TTC549 (cell line): ENCODE measurements around the gene IKZF1.
"Not testable (repeated sequence)": the region's sequence is repeated elsewhere in the genome, so short reads cannot be mapped to it uniquely, and the experiment has no call there.

Experiments
- FAIRE-seq: peaks from 2 replicates; lab custom pipeline; 2012; peaks lifted over from hg19 to GRCh38; lab: Jason Lieb, UNC

The IKZF1 gene

DNA sequence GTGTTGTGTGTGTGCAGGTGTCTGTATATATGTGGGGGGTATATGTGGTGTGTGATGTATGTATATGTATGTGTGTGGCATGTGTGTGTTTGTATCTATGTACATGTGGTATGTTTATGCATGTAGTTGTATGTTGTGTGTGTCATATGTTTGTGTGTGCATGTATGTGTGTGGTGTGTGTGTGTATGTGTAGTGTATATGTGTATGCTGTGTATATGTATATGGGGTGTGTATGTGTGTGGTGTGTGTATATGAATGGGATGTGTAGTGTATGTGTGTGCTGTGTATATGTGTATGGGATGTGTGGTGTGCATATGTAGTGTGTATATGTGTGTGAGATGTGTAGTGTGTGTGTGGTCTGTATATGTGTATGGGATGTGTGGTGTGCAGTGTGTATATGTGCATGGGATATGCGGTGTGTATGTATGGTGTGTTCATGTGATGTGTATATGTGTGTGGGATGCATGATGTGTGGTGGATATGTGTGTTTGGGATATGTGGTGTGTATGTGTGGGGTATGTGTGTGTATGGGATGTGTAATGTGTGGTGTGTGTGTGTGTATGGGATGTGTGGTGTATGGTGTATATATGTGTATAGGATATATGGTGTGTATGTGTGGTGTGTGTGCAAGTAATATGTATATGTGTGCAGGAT, 30.0 kb downstream of the IKZF1 start:
- no peak for FAIRE-seq

DNA sequence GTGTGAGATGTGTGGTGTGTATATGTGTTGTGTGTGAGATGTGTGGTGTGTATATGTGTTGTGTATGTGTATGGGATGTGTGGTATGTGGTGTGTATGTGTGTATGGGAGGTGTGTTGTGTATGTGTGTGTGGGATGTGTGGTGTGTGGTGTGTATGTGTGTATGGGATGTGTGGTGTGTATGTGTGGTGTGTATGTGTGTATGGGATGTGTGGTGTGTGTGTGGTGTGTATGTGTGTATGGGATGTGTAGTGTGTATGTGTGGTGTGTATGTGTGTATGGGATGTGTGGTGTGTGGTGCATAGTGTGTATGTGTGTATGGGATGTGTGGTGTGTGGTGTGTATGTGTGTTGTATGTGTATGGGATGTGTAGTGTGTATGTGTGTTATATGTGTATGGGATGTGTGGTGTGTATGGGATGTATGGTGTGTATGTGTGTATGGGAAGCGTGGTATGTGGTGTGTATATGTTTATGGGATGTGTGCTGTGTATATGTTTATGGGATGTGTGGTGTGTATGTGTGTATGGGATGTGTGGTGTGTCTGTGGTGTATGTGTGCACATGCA, 30.8 kb downstream of the IKZF1 start:
- no peak for FAIRE-seq

DNA sequence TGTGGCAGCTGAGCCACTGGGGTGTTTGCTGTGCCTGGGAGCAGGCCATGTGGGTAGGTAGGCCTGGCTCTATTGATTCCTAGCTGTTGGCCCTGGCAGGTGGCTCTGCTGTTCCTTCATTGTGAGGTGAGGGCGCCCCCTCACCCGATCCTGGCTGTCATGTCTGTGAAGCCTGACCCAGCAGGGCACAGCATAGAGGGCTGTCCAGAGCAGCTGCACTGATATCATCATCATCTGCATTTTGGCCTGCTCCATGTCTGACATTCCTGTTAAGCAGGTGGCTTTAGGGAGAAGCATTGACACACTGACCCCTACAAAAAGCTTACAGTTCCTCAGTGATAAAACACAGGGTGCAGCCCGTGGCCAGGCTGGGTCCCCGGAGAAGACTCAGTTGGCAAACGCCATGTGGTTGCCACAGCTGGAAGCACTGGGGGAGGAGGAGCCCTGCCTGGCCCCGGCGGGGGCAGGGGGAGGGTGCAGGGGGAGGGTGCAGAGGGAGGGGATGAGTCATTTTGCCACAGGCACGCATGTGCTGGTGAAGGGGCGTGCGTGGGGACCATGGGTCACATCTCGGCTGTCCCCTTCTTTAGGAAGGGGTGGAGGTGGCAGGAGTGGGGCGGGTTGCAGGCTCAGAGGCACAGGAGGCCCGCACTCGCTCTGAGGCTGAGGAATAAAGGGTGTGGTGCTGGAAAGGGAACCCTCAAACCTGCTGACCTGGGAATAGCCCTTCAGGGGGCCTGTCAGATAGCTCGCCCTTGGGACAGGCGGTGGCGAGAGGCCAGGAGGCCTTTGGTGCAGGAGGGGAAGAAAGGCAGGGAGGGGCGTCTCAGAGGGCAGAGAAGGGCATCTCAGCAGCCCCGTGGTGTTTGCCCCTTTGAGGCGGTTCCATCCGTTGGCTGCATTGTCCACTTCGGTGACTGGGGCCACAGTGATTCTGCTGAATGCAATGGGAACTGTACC, 31.6 kb downstream of the IKZF1 start:
- no peak for FAIRE-seq

DNA sequence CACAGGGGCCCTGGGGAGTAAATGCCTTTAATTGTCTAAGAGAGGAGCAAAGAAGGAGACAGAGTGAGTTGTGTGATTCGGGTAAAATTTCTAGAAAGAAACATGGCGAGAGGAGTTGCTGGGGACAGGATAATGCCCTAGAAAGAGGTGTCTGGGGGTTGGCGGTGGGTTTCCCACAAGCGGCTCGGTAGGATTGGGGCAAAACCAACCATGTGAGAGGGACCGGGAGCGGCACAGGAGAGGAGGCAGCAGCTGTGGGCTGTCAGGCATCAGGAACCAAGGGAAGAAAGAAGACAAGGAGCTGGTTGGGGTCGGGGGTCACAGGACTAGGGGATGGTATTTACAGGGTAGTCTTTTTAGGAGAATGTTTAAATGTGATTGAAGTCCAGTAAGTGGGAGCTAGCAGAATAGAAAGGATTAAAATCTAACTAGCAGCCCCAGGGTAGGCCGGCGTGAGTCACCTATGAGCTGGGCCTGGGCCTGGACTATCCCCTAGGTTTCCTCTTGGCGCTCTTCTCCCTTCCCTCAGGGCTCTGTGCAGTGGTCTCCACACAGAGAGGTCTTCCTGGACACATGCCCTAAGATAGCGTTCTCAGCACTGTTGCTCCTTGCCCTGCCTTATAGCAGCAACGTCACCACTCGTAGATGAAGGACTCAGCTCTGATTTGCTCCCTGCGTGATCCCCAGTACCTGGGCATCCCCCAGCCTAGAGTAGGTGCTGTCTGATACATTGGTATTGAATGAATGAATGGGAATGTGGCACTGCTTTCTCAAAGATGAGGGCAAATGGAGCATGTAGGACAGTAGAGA, 32.6 kb downstream of the IKZF1 start:
- no peak for FAIRE-seq

DNA sequence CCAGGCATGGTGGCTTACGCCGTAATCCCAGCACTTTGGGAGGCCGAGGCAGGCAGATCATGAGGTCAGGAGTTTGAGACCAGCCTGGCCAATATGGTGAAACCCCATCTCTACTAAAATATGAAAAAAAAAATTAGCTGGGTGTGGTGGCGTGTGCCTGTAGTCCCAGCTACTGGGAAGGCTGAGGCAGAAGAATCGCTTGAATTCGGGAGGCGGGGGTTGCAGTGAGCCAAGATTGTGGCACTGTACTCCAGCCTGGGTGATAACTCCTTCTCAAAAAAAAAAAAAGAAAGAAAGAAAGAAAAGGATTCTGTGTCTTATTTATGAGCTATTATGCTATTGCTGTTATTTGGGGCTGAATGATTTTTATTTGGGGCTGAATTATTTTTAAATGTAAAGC, 35.0 kb downstream of the IKZF1 start:
- not testable (repeated sequence) for FAIRE-seq

DNA sequence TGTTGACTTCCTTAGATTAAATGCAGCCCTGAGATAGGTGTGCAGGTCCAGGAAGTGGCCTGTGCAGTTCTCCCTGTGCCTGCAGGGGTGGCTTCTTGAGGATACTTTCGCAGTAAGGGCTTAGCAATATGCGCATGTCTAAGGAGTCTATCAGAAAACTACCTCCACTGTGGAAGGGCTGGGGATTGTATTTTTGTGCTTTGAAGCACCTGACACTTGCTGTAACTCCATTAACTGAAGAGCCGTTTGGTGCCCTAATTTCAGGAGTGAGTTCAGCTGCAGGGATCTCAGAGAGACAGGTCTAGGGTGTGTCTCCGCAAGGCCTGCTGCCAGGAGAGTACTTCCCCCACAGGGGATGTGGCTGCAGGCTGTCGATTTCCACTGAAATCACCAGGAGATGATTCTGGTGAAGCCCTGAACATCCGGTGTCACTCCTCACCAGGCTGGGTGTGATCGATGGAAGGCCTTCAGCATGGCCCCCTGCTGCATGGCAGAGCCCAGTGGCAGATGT, 35.5 kb downstream of the IKZF1 start:
- no peak for FAIRE-seq

DNA sequence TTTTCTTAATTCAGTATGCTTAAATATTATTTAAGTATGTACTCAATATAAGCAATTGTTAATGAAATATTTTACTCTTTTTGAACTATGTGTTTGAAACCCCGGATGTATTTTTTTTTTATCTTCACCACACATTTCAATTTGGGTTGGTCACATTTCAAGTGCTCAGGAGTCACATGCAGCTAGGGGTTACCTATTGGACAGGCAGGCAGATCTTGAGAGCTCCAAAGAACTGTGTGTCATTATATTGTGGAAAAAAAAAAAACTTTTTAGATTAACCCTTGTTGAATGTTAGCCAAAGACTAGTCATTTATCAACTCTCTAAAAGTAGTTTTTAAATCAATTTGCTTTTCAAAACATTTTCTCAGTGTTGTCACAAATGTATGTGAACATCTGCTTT, 37.2 kb downstream of the IKZF1 start:
- FAIRE-seq, result no peak

DNA sequence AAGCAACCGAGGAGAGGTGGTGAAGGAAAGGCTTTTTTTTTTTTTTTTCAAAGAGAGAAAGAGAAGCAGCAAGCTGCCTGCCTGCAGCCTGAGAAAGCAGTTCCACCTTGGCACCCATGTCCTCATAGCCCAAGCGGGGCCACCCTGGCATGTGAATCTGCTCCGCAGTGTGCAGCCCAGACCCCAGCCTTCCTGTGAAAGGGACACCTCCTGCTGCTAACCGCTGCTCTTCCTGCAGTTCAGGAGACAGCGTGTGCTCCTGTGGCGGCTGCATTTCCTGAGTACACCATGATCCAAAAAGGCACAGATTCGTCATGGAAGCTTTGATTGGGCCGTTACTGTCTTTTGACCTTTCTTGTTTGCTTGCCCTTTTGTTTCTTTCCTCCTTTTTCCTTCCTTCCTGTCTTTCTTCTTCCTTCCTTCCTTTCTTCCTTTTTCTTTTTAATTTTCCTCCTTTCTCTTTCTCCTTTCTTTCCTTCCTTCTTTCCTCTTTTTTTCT, 38.1 kb downstream of the IKZF1 start:
- FAIRE-seq, result no peak

DNA sequence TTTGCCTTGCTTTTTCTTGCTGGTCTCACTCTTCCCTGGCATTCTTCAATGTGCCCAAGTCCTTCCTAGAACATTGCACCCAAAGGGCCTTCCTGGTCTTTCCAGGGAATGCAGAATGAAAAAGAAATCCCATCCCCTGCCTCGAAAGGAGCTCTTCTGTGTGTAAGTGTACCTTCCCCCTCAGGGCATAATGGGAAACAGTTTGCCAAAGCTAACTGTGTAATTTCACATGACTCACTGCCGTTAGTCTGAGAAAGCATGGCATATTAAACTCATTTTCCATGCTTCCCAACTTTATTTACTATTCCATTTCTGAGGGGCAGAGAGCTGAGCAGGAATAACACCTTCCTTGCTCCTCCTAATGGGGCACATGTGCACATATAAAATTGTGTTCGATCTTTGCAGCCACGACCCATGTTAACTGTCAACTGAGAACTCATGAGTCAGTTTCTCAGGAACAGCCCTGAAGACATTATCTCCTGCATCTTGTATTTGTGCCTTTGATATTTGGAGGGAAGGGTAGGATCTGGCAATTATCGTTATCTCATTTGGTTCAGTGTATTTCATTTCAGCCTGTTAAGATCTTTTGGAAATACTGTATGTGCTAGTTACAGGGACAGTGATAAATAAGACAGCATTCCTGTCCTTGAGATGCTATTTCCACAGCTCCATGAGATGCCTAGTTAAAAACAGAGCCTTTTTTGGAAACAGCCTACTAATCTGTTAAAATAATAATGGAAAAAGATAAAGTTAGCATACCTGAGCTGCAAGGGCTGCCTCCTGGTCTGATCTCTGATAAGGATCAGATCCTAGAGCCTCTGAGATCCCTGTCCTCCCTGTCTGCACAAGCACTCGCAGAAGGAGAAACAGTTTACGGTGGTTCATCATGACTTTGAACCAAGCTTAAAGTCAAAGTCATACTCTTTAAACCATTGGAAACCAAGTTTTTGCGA, 42.3 kb downstream of the IKZF1 start:
- FAIRE-seq, result no peak

DNA sequence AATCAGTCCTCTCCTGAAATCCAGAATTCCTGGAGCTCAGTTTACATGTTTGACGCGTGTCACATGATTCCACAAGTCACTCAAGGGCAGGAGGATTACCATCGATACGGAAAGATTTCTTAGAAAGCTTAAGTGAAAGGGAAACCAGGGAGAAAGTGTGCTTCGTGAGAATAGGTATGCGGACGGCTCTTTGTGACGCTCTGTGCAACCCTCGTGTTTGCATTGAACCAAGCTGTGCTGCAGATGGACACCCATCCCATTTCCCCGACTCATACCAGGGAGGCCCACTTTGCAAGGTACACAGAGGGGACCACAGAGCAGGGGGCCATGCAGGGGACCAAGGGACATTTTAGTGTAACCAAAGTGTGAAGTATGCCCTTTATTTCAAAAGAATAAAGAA, 43.2 kb downstream of the IKZF1 start:
- no peak for FAIRE-seq

DNA sequence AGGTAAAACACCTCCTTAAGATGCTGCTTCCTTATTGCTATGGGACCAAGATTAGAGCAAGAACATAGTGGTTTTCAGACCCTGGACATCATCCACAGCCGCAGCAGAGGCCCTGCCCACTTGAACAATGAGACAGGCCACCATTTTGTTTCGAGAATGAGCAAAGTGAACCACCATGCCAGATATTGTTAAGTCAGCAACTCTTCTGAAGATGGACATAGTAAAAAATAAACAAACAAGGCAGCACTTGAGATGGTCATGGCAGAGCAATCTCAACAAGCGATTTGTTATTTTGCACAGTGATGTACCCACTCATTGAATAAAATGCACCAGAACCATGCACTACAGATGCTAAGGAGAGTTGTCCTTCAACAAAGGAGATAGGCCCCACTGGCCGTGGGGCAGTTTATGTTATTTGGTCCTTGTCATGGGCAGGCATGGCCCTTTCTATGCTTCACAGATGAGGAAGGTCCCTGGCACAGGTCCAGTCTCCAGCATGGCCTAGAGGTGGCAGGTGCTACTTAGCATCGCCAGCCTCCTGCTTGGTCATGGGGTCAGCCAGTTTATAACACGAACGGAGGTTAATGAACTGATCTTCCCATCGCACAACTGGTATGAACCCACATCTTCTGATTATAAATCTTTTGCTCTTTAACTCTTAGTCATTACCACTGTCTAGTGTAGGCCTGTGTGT, 44.1 kb downstream of the IKZF1 start:
- FAIRE-seq, result no peak

DNA sequence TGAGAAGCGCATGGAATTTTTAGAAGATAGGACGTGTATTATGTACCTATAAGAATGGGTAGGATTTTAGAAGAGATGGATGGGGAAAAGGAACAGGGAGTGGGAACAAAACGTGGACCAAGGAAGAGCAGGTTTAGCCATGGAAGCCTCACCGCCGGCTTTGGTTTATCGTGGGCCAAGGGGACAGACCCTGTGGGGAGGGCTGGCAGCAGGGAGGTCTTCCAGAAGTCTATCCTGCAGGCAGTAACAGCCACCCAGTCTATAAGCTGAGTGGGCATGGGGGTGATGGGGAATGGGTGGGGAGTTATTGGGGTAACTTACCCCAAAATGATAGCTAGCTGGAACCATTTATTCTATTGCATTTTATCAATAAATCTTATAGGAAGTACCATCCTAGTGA, 44.9 kb downstream of the IKZF1 start:
- FAIRE-seq, result no peak

DNA sequence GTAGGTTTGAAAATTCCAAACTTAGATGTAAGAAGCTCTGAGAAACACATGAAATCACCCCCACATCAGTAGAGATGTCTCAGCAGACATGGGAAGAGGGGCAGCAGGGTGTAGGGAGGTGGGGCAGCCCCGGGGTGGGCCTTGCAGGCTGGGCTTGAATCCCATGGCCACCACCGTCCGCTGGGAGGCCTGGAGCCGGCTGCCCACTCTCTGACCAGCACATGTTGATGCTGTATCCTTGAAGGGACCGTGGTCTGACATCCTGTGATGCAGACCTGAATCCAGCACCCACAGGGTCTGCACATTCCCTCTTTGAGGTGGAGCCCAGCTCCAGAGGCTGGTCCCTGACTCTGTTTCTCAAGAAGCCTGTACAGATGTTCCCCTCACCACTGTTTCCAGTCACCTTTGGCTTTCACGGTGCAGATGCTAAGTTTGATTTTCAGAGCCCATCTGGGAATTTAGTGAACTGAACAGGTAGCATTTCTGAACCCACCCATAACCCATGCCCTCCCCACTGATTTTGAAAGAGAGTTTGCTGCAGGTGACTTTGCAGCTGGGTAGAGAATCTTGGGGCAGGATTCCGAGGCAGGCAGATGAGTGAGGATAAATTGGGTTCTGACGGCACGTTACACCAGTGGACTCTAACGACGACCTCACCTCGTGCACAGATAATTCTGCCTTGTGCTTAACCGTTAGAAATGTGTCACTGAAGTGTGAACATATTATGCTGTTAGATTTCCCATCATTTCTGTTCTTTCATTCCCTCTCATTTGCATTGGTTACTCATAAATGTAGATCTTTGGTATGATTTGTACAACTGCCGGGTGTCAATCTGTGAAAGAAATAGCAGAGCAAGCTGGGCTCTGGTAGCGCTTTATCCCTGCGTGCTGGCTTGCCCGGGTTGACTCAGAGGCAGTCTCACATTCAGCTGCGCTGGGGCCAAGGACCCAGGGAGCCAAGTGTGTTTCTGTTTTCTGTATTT, 45.7 kb downstream of the IKZF1 start:
- FAIRE-seq, result no peak

DNA sequence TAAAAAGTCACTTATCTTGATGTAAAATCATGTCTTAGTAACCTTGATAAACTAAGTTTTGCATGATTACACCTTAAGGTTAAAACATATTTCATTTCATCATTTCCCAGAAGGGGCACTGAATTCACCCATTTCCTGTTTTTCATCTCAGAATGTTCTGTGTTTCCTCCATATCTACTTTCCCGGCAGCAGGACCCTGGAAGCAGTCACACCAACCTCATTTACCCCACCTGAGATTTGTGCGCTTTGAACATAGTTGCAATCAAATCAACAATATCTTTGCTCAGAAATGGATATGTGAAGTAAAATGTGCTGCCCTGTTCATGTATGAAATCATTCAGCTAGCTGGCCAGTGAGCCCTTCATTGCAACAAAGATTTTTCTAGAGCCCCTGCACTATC, 46.8 kb downstream of the IKZF1 start:
- FAIRE-seq, result no peak

DNA sequence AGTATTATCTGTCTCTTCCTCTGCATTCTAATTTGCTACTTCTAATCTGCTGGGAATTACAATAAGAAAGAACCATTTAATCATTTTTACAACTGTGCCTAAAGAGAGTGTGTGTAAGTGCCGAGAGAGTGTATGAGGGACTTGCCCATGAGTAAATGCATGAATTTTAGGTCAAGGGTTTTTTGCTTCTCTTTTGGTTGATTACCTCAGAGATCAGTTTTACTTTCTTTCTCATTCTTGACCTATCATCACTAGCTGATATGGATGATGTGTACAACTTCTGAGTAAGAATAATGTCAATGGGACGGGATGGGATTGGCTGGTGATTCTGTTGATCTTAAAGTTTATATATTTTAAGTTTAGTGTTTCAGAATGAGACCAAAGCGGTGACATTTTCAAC, 47.8 kb downstream of the IKZF1 start:
- no peak for FAIRE-seq

DNA sequence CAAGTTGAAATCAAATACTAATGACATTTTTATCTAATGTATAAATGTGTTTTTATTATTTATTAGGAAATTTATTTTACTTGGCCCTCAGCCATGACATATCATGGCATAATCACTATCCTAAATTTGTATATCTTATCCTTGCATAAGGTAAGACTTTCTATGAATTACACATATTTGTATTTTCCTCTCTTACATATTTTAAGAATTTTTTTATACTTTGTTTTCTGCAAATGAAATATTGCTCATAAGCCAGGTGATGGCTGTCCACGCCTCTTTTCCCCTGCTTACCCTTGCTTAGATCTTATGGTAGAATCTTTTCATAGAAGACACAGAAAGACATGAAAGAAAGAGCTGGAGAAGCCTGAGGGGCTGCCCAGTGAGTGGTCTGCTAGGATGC, 48.2 kb downstream of the IKZF1 start:
- no peak for FAIRE-seq

DNA sequence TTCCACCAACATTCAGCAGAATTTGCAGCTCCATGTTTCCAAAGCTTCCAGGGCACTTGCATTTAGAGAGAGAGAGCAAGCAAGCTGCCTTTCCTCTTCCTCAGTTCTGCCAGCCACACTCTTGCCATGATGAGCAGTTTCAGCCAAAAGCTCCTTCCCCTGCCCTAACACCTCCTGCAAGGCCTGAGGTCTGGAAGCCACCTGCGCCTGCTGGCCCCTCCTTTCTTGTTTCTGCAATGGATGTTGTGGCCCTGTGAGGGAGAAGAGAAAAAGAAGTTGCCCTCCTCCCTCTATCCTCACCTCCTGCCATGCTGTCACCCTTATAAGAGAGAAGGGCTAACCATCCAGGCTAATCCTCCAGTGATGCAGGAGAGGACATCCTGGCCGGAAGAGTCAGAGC, 48.7 kb downstream of the IKZF1 start:
- no peak for FAIRE-seq

DNA sequence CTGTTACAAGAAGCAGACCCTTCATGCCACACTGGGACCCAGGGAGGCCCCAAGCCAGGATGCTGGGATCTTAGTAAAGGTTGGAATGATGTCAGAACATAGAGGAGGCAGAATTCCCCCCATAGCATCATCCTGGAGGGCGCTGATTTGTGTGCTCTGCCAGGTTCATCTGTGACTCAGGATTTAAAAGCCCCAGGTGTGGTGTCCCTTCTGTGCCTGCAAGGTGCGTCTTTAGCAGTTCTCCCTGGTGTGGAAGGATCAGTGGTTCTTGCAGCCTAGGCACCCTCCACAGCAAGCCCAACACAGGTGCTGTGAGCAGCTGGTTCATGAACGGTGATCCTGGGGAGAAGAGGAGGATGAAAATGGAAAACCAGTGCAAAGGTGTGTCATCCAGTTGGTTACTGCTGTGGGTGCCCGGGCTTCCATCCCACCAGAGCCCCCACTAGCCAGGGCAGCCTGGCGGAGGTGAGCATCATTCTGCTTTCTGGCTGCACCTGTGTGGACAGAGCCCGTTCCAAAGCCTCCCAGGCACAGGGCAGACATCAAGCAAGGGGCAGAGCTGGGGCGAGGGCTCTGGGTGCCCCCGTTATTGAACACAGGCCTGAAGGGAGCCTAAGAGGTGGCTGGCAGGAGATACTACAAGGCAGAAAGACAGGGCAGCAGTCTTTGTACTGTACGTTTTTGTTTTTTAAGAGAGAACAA, 49.5 kb downstream of the IKZF1 start:
- no peak for FAIRE-seq

DNA sequence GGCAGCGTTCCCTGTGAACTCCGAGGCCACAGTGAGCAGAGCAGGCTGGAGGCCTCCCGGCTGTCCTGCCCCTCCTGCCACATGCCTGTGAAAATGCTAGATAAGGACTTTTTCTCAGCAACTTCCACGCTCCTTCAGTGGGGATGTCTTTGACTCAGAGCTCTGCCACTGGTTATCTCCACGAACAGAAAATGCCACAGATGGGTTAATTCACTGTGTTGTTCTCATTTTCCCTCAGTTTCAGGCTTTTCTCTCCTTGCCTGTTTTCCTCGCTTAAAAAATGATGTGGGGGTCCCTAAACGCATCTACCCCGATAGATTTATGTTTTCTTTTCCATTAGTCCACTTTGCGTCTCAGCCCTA, 51.3 kb downstream of the IKZF1 start:
- no peak for FAIRE-seq
